HG02763 (cell line): ENCODE measurements around the gene WASHC4.

ENCODE experiments used
- ATAC-seq: cut with Tn5 transposase; IDR thresholded peaks from one replicate; pipeline ENCODE4 v1.9.1; 2021; ENCODE audit warnings: mild to moderate bottlenecking, moderate library complexity; ENCODE audit not compliant: unreplicated experiment

The WASHC4 gene

DNA sequence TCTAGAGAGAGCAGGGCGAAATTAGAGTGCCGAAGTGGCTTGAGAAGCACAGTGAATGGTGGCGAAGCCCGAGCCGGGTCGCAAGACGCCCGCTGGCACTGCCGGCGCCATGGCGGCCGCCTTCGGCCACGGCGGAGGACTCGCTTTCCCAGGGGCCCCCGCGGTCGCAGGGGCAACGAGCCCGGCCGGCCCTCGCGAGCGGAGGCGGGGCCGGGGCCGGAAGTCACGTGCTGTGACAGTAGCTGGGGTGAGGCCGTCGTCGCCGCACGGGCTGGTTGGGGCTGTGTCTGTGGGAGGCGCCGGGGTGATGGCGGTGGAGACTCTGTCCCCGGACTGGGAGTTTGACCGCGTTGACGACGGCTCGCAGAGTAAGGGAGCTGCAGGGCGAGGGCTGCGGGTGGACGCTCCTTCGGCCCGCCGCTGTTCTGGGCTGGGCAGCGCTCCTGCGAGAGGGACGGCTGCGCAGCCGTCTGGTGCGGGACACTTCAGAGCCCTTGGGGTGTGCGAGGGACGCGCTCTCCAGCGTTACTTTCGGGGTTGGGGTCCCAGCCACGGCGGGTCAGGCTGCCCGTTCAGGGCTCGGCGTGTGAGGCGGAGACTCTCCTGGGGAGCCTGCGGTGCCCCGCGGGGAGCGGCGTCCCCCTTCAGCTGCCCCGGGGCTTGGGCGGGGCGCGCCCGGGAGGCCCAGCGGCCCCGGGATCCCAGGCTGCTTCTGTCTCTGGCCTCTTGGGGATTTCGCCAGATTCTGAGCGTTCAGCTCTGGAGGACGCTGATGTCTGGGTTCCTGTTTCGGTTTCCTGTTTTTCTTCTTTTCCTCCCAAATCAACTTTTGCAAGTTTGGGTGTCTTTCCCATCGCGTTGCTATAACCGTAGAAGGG, at the start of gene WASHC4:
WASHC4 (plus strand) TSS at position 238 of the 878 bp plus-strand sequence; CDS start at position 308, 70 bp downstream.
- ATAC-seq = peak; percentile 85

- ATAC-seq = no peak
Measured at GRCh38 chr12:105060715-105061378, 46.7 kb upstream of the WASHC4 start.

DNA sequence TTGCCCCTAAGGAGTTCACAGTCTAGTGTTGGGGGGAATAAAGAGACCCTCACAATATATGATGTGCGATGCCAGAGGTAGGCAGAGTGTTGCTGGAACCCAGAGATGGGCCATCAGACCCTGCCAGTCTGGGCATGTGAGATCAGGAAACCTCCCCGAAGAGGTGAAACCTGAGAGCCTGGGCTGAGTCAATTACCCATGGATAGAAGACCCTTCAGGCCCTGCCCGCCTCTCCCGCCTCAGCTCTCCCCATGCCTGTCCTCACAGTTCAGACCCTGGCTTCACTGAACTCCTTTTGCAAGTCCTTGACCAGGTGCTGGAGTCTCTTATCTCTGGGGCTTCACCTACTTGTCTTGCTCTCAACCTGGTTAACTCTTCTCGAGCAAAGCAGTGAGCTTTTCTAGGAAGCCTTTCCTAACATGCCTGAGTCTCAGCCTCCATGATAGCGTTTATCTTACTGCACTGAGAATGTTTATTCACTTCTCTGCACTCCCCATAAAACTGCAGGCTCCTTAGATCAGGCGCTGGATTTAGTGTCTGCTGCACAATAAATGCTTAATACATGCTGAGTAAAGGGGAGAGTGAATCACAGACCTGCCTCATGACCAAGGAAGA, 42.9 kb upstream of the WASHC4 start:
- ATAC-seq = no peak

- no peak for ATAC-seq
Measured at GRCh38 chr12:105067511-105068031, 40.0 kb upstream of the WASHC4 start.

DNA sequence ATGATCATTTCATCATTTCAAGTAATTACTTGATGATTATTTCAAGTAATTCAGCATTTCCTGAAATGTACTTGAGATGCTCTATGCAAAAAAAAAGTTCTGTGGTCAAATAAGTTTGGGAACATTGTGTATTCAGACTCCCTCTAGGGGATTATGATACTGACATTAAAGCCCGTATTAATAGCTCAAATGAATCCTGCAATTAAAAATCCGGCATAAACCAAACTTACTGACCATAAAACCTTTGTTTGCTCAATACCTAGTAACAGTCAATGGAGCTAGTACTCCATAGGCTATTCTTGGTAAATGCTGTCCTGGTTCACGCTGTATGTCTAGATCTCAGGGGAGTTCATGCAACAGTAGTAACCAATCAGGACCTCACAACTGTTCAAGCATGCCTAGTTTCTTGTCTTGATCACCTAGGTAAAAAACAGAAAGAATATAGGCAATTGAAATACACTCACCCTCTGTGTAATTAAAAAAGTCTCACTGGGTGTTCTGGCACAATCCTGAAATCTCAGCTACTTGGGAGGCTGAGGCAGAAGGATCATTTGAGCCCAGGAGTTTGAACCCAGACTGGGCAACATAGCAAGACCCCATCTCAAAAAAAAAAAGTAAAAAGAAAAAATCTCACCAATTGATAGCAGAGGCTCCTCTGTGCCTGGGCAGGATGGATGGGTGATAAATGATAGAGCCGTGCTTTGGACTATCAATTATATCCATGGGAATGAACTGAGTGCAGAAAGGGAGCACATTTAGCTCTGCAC, 37.4 kb upstream of the WASHC4 start:
- ATAC-seq = no peak

- no peak for ATAC-seq
Measured at GRCh38 chr12:105071981-105072380, 35.5 kb upstream of the WASHC4 start.

DNA sequence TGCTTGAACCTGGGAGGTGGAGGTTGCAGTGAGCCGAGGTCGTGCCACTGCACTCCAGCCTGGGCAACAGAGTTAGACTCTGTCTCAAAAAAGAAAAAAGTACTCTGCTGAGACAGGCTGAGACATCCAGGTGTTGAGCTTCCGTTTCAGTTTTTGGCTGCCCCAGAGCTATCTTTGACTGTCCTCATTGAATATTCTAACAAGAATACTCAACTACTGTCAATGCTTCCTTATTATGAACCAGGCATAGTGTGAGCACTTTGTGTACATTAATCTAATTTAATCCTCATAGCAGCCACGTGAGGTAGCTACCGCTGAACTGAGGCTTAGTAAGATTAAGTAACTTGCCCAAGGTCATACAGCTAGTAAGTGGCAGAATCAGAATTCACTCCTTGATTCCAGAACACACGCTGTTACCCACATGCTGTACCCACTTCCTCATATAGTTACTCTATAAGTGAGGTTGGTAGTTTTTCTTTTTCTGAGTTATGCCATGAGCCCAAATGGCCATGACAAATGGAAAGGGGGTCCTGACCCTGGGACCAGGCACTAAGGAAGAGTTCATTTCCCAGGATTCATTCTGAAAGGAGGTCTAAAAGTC, 34.5 kb upstream of the WASHC4 start:
- ATAC-seq = no peak

GRCh38 chr12:105076098-105076497, 31.4 kb upstream of the WASHC4 start:
- ATAC-seq = no peak

GRCh38 chr12:105076913-105077312, 30.6 kb upstream of the WASHC4 start:
- ATAC-seq = no peak

- no peak for ATAC-seq
Measured at GRCh38 chr12:105077435-105077834, 30.1 kb upstream of the WASHC4 start.

- no peak for ATAC-seq
Measured at GRCh38 chr12:105078712-105079570, 28.6 kb upstream of the WASHC4 start.

DNA sequence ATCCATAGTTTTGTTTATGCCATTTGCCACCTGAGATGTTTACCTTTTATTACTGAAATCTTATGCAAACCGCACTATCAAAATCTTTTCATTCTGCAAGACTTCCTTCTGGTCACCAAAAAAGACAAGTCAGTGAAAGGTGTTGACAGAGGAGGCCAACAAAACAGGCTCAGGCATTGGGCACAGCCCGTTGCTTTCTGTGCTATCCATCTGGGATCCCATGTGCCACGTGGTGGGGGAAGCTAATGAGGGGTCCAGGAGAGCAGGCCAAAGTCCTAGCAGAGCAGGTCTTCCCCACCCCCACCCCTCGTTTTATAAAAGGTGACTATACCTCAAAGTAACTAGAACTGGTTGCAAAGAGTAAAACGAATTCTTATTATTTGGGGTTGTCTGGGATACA, 24.5 kb upstream of the WASHC4 start:
- ATAC-seq = no peak

GRCh38 chr12:105083551-105084105, 23.9 kb upstream of the WASHC4 start:
- ATAC-seq = no peak

- no peak for ATAC-seq
Measured at GRCh38 chr12:105084251-105085250, 23.0 kb upstream of the WASHC4 start, which contains the start of gene ALDH1L2. Gene ALDH1L2, minus strand, starts transcription at chr12:105084458. Its CDS starts 22 bp downstream, at chr12:105084436.

- no peak for ATAC-seq
Measured at GRCh38 chr12:105085501-105085900, 22.0 kb upstream of the WASHC4 start.

DNA sequence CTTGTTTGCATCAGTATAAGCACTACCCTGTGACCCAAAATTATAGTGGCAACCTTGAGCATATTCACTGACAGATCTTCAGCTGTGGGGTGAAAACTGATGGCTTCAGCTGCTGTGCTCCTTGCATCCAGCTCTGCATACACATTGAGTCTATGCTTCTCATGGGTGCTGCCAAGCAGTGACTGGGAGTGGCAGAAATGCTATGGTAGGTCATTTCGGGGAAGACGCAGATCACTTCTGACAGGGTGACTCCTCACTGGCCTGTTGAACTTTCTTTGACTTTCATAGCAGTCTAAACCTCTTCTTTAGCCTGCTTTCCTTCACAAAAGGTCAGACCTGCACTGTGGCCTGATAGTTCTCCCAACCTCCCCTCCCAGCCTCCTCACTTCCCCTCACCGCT, 17.7 kb upstream of the WASHC4 start:
- no peak for ATAC-seq

GRCh38 chr12:105090361-105090760, 17.2 kb upstream of the WASHC4 start:
- no peak for ATAC-seq
